Stimulated activated naive B cell treated with anti-CD40 and anti-IgM and Interleukin-4, amounts not matched to agents 10 μg/mL and 1 μg/mL and 100 μg/mL, for 72 hours (primary cell): ENCODE data around the gene TCF4.

Experiments
- ATAC-seq, 2 donors: fragments of 150-1000 bp; cut with Tn5 transposase; replicated peaks; 2 replicates each; pipeline ENCODE4 v1.10.0; 2021; ENCODE audit warnings: moderate library complexity in 1 of 2
- DNase-seq: peaks from one replicate; pipeline ENCODE4 v3.0.0; 2021
- H3K27ac Mint-ChIP-seq: one replicate; pipeline ENCODE4 v1.8.0; 2022; ENCODE audit warnings: mild to moderate bottlenecking, mixed read lengths
- H3K27me3 Mint-ChIP-seq, 2 donors: one replicate each; pipeline ENCODE4 v1.8.0; 2022; ENCODE audit warnings: mixed read lengths in 2 of 2
- H3K36me3 Mint-ChIP-seq, 2 donors: one replicate each; pipeline ENCODE4 v1.8.0; 2022; ENCODE audit warnings: mixed read lengths in 2 of 2, mild to moderate bottlenecking in 1 of 2
- H3K4me1 Mint-ChIP-seq, 2 donors: one replicate each; pipeline ENCODE4 v1.8.0; 2022; ENCODE audit warnings: mixed read lengths in 2 of 2, mild to moderate bottlenecking in 1 of 2
- H3K4me3 Mint-ChIP-seq, 2 donors: one replicate each; pipeline ENCODE4 v1.8.0; 2022; ENCODE audit warnings: mild to moderate bottlenecking in 2 of 2, mixed read lengths in 2 of 2, moderate library complexity in 1 of 2
- H3K9me3 Mint-ChIP-seq, 2 donors: one replicate each; pipeline ENCODE4 v1.8.0; 2022; ENCODE audit warnings: mixed read lengths in 2 of 2, mild to moderate bottlenecking in 1 of 2

TCF4 gene

DNA sequence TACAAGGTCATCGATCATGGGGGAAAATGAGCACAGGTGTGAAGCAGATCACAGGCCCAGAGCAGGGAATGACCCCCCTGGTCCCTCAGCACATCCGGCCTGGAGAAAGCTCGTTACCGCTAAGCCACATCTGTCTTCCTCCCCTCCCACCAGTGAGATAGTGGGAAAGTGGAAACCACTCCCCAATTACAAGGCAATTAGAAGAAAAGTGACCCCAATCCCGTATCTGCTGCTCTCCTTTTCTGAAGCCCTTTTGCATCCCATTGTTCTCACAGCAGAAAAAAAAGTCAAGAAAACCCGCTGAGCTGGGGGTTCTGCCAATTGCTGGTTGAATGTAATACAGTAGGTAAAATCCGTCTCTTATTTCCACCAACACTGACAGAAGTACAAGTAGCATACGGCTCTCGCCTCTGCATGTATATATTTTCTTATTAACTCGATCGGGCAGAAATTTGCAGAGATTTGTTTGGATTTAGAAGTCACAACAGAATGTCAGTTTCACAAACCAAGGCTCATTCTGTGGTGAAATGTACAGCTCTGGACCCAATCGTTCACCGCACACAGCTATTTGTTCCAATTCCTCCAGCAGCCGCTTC lies 287.0 kb downstream of the TCF4 start:
- Mint-ChIP-seq H3K36me3 (peaks cover 40 to 68% of the 10 kb centered on the region in 2 donors), H3K4me3 (peak overlapping the region in 1 of 2 donors; percentile 47), H3K9me3 (peaks cover 4 to 5% of the 10 kb centered on the region in 2 donors), H3K27ac (peak overlapping the region; percentile 73), H3K4me1 (peaks cover 45 to 91% of the 10 kb centered on the region in 2 donors), H3K27me3 (no peaks in the 10 kb centered on the region)
- ATAC-seq (no peak), DNase-seq (no peak)

DNA sequence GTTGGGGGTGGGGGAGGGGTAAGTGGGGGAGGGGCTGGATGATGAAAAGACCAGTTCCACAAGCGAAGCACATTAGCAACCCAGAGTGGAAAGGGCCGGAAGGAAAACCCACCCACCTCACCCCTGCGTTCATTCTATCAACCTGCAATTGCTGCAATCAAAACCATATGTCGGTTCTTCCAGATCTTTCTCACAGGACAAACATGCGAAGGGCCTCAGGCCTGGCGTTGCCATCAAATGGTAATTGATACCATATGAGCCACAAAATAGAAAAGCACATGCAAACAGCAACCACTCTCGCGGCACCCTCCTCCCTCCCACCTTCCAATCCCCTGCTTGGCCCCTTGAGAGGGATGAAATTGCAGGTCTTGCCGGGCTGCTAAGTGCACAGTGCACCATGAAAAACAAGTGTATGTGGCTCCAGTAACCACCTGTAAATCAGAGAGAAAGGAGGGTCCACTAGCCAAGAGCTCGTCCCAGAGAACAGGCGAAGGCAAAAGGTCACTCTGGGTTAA lies 287.5 kb downstream of the TCF4 start:
- H3K9me3 Mint-ChIP-seq: peaks cover 4 to 5% of the 10 kb centered on the region in 2 donors

DNA sequence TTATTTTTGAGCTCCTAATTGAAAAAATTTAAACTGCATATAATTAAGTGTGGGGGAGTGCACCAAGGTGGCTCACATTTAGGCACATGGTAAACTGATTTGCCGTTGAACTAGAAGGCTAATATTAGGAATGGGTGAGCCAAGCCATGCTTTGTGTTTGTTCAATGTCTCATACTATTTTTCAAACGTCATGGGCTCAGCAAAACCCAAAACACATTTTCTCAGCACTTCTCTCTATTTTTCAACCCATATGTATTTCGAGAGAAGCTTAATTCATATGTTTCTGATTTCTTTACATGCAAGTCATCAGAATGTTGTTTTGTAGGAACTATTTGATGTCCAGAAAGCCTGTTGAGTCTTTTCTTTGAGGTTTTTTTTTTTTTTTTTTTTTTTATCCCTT lies 291.2 kb downstream of the TCF4 start:
- ATAC-seq (no peak), DNase-seq (no peak)
- no peak overlapping the region for H3K27ac Mint-ChIP-seq
- no peaks in the 10 kb centered on the region for H3K27me3 Mint-ChIP-seq
- peaks cover 31 to 78% of the 10 kb centered on the region in 2 donors for H3K4me1 Mint-ChIP-seq
- H3K9me3 Mint-ChIP-seq: peaks cover 4 to 5% of the 10 kb centered on the region in 2 donors
- H3K4me3 Mint-ChIP-seq: no peak overlapping the region
- peaks cover 45 to 63% of the 10 kb centered on the region in 2 donors for H3K36me3 Mint-ChIP-seq

More for the DNA sequence above, 287.5 kb downstream of the TCF4 start:
- H3K27me3 Mint-ChIP-seq: no peaks in the 10 kb centered on the region
- no peak for ATAC-seq
- H3K4me1 Mint-ChIP-seq: peaks cover 48 to 91% of the 10 kb centered on the region in 2 donors
- peaks cover 43 to 72% of the 10 kb centered on the region in 2 donors for H3K36me3 Mint-ChIP-seq
- no peak for DNase-seq
- peak overlapping the region; percentile 20 for H3K27ac Mint-ChIP-seq
- peak overlapping the region in 1 of 2 donors; percentile 47 for H3K4me3 Mint-ChIP-seq

DNA sequence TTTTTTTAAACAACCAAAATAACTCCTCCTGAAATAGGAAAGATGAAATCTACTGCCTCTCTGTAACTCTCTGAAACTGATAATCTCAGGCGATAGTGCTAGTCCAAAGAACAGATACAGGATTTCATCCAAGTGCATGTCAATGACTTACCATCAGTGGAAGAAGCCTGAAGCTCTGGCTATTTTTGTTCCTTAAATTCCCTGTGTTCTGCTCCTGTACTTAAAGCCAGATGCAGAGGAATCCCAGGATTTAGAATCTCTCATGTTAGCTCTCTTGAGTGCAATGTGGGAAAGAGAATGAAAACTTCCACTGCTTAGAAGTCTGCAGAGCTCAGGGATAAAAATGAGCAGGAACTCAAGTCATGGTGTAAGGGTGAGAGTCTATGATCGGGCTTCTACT lies 291.9 kb downstream of the TCF4 start:
- Mint-ChIP-seq H3K9me3 (peaks cover 4 to 5% of the 10 kb centered on the region in 2 donors), H3K27me3 (no peaks in the 10 kb centered on the region), H3K4me3 (no peak overlapping the region), H3K27ac (no peak overlapping the region), H3K36me3 (peaks cover 47 to 63% of the 10 kb centered on the region in 2 donors), H3K4me1 (peaks cover 37 to 78% of the 10 kb centered on the region in 2 donors)
- ATAC-seq (no peak), DNase-seq (no peak)

DNA sequence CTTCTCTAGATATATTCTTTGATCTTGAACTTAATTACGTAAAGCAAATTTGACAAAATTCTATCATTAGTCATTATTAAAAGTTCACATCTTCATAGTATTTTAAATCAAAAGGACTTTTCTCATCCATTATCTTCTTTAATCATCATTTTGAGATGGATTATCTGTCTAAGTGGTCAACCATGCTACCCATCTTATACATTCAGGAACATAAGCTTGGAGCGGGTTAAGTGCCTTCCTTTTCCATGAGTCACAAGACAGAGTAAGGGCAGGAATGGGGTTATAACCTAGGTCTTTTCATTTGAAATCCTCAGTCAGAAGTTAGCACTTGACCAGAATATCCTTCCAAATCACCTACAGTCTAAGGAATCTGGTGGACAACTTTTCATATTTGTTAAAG lies 297.1 kb downstream of the TCF4 start:
- Mint-ChIP-seq H3K4me3 (no peak overlapping the region), H3K27ac (no peak overlapping the region), H3K27me3 (no peaks in the 10 kb centered on the region), H3K4me1 (peaks cover 47 to 76% of the 10 kb centered on the region in 2 donors), H3K9me3 (peaks cover 2 to 4% of the 10 kb centered on the region in 2 donors), H3K36me3 (peaks cover 35 to 53% of the 10 kb centered on the region in 2 donors)
- ATAC-seq (no peak), DNase-seq (no peak)

DNA sequence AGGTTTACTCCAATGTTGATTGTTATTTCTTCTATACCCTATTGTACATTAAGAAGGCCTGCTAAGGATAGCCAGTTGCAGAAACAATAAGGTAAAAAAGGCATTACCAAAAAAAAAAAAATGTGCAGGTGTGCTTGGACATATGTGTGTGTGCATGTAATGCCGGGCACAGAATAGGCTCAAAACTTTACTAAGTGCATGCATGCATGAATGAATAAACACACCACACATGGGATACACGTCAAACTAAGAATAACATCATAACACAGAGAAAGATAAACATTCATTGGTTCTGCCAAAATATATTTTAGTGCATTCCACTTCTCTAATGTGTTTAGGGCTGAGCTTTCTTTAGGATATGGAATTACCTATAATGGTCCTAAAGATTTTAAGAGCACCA lies 298.2 kb downstream of the TCF4 start:
- ATAC-seq (peak in 1 of 2 donors; percentile 64), DNase-seq (no peak)
- Mint-ChIP-seq H3K36me3 (peaks cover 30 to 50% of the 10 kb centered on the region in 2 donors), H3K4me3 (no peak overlapping the region), H3K4me1 (peaks cover 42 to 72% of the 10 kb centered on the region in 2 donors), H3K27me3 (no peaks in the 10 kb centered on the region), H3K9me3 (peaks cover 4% of the 10 kb centered on the region in 2 donors), H3K27ac (no peak overlapping the region)

DNA sequence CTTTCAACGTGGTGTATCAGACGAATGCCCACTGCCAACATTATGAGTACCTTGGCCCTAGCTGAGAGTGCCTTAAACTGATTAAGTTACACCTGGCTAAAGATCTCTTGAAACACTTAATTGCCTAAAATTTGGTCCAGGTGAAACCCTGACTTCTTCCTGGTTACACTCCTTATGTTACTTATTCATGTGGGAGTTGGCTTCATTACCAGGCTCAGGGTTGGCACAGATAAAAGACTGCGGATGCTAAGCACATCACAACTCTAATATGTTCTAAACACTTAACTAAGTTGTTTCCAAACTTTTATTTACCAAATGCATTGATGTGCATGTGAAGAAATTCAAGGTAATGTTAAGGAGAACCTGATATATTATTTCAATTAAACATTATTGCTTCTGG lies 298.9 kb downstream of the TCF4 start:
- Mint-ChIP-seq H3K27ac (peak overlapping the region; percentile 4), H3K4me1 (peaks cover 46 to 75% of the 10 kb centered on the region in 2 donors)

DNA sequence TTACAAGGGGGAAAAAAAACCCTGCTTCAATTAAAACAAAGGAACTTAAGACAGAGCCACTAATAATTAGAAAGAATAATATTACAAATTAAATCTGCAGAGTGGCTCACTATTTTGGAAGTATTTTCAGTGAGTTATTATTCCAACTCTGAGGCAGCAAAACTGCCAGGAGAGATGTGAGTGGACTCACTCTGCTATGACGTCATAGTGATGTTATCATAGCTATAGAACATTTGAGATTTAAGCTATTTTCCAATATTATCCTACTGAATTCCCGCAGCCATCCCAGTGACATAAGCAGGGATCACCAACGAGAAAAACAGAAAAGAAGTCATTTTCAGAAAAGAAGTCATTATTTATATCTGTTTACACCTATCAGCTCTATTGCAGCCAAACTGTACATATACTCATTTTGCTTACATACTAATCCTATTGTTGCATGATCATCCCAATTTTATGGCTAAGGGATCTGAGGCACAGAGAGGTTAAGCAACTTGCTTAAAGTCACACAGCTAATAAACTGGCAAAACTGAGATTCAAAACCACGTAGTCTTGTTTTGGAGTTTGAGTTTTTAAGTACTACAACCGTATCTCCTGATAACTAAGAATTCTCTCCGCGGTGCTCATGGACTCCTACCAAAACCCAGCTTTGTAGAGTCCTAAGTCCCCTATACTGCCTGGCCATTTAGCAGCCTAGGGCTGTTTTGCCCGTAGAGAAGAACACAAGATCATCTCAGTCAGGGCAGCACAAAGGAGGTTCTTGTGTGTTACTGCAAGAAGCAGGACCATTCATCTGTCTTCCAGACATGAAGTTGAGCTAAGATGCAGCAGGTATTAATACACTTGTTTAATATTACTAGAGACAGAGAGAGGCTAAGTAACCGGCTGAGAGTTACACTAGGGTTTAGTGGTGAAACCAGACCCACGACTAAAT lies 299.8 kb downstream of the TCF4 start:
- ATAC-seq (no peak), DNase-seq (no peak)
- H3K9me3 Mint-ChIP-seq: peaks cover 4% of the 10 kb centered on the region in 2 donors
- peak overlapping the region; percentile 53 for H3K27ac Mint-ChIP-seq
- peaks cover 44 to 75% of the 10 kb centered on the region in 2 donors for H3K4me1 Mint-ChIP-seq
- peaks cover 34 to 47% of the 10 kb centered on the region in 2 donors for H3K36me3 Mint-ChIP-seq
- H3K27me3 Mint-ChIP-seq: no peaks in the 10 kb centered on the region
- H3K4me3 Mint-ChIP-seq: no peak overlapping the region

More for the DNA sequence above, 298.9 kb downstream of the TCF4 start:
- DNase-seq (no peak), ATAC-seq (no peak)
- Mint-ChIP-seq H3K27me3 (no peaks in the 10 kb centered on the region), H3K36me3 (peaks cover 32 to 51% of the 10 kb centered on the region in 2 donors), H3K9me3 (peaks cover 4% of the 10 kb centered on the region in 2 donors), H3K4me3 (no peak overlapping the region)

DNA sequence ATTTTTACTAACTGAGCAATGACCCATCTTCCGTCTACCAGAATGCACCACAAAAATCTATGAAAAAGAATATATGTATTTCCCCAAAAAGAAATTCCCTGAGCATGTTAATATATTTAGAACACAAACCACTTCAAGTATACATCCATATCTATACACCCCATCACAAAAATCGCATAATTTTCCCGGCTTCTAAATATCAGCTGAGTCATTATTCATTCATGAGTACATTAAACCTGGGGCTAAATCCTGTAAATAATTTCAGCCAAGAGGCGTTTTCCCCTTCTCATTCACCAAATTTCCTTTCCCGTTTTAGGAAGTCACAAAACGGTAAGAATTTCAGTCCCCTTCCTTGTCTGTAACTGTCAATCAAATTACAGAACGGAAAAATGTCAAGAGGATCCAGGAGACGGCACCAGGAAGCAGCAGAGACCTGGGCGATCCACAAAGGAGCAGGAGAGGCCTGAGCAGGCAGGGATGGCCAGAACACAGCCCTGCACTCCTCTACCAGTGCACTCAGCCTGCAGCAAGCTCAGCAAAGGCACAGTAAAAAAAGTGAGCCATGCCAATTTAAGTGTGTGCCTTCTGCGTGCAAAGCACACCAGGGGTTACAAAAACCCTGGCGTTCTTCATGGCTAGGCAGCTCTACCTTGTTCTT lies 300.7 kb downstream of the TCF4 start:
- no peaks in the 10 kb centered on the region for H3K27me3 Mint-ChIP-seq
- ATAC-seq (no peak), DNase-seq (no peak)
- H3K27ac Mint-ChIP-seq: no peak overlapping the region
- no peak overlapping the region for H3K4me3 Mint-ChIP-seq
- peaks cover 44 to 75% of the 10 kb centered on the region in 2 donors for H3K4me1 Mint-ChIP-seq
- H3K36me3 Mint-ChIP-seq: peaks cover 37 to 50% of the 10 kb centered on the region in 2 donors
- H3K9me3 Mint-ChIP-seq: peaks cover 4% of the 10 kb centered on the region in 2 donors

DNA sequence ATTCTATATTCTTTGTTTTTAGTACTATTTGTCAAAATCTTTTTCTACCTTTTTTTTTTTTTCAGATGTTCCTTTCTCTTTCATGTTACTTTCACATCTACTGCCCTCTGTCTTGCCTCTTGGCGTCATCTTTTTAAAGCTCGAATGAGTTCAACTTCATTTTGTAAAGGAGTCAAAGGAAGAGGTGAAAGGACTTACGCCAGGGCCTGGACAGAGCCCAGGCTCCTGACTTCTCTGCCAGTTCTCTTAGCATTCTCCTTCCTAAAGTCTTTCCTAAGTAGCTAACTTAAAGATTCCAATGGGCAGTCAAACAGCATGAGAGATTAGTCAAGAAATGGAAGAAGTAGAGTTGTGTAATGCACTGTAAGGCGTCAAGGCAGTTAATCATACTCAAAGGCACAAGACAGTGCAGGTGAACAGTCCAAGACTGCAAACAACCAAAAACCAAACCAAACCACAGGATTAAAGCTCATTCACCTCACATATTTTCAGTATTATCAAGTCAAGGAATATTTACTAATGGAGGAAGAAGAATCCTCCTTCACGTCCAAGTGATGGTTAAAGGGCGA lies 301.7 kb downstream of the TCF4 start:
- Mint-ChIP-seq H3K27ac (peak overlapping the region; percentile 60), H3K4me3 (no peak overlapping the region), H3K4me1 (peaks cover 39 to 70% of the 10 kb centered on the region in 2 donors), H3K9me3 (peaks cover 4% of the 10 kb centered on the region in 2 donors), H3K27me3 (no peaks in the 10 kb centered on the region), H3K36me3 (peaks cover 33 to 46% of the 10 kb centered on the region in 2 donors)
- ATAC-seq (no peak), DNase-seq (no peak)

DNA sequence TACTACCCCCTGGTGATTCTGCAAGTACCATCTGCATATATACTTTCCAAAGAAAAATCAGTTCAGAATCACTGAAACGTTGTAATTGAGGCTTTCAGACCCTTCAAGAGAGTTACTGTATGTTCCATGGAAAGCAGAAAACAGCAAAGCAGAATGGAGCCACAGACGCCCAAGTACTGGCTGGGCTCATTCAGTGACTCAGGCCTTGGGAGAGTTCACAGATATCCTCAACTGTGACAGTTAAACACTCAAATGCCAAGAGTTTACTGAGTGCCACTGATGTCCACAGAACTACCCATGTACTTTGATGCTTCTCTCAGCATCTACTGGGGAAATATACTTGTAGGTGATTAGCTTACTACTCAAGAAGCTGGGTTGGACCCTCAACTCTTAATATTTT lies 303.4 kb downstream of the TCF4 start:
- peaks cover 32 to 64% of the 10 kb centered on the region in 2 donors for H3K4me1 Mint-ChIP-seq
- no peak for ATAC-seq
- H3K27ac Mint-ChIP-seq: peak overlapping the region; percentile 63

DNA sequence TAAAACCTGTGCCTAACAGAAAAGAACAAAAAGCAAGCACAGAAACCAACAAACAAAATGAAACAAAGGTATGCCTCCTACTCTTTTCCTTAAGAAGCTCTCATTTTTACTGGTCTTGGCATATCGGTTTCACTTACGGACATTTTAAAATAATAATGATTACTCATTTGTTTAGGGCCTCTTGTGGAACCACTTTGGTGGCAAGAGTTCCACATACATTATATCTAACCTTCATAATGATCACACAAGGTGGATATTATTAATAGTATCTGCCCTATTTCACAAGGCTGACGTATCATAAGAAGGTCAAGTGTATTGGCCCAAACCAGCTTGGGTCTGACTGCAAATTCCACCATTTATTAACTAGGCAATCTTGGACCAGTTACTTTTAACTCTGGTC lies 304.7 kb downstream of the TCF4 start:
- Mint-ChIP-seq H3K4me3 (no peak overlapping the region), H3K36me3 (peaks cover 45 to 55% of the 10 kb centered on the region in 2 donors), H3K27ac (no peak overlapping the region), H3K27me3 (no peaks in the 10 kb centered on the region), H3K4me1 (peaks cover 25 to 53% of the 10 kb centered on the region in 2 donors), H3K9me3 (peaks cover 4% of the 10 kb centered on the region in 2 donors)
- DNase-seq: no peak
- no peak for ATAC-seq

More for the DNA sequence above, 303.4 kb downstream of the TCF4 start:
- peaks cover 4% of the 10 kb centered on the region in 2 donors for H3K9me3 Mint-ChIP-seq
- H3K4me3 Mint-ChIP-seq: no peak overlapping the region
- H3K27me3 Mint-ChIP-seq: no peaks in the 10 kb centered on the region
- H3K36me3 Mint-ChIP-seq: peaks cover 38 to 52% of the 10 kb centered on the region in 2 donors
- DNase-seq: no peak

DNA sequence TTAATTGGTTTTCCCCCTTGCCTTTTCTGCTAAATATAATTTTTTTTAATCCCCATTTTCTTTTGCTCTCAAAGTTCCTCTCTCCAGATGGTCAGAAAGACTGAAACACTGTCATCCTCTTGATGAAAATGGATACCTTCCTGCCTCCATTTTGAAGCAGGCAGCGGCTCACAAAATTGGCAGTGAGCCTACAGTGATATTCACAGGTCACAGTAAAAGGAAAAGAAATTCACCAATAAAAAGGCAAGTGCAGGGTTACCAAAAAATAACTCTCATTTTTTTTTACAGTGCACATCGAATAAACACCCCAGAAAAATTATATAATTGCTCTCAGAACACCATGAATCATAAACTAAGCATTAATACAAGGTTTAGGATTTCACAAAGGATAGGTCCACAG lies 307.5 kb downstream of the TCF4 start:
- Mint-ChIP-seq H3K4me1 (peaks cover 12 to 39% of the 10 kb centered on the region in 2 donors), H3K27ac (peak overlapping the region; percentile 27), H3K27me3 (no peaks in the 10 kb centered on the region), H3K4me3 (no peak overlapping the region), H3K9me3 (peaks cover 0 to under 1% of the 10 kb centered on the region in 2 donors), H3K36me3 (peaks cover 41 to 48% of the 10 kb centered on the region in 2 donors)
- DNase-seq (no peak), ATAC-seq (no peak)
